Mesenchymal stem cell (in vitro differentiated cells and primary cell): ENCODE measurements around the gene PITPNM2.

ENCODE experiments used
- DNase-seq: peaks from one replicate; pipeline ENCODE4 v3.0.0-alpha.2; 2013
- H2AFZ ChIP-seq: one replicate; pipeline ENCODE4 v1.6.1; 2013; ENCODE audit warnings: low read depth, mild to moderate bottlenecking, control low read depth, inconsistent platforms, low read length, moderate library complexity
- H2AK5ac ChIP-seq: 2 replicates; pipeline ENCODE4 v1.6.1; 2013; ENCODE audit warnings: low read length, moderate library complexity, mild to moderate bottlenecking, inconsistent platforms; ENCODE audit not compliant: severe bottlenecking
- H2BK120ac ChIP-seq: one replicate; pipeline ENCODE4 v1.6.1; 2013; ENCODE audit warnings: low read depth, mild to moderate bottlenecking, inconsistent platforms, low read length, moderate library complexity
- H2BK12ac ChIP-seq, 2 experiments: one replicate each; pipeline ENCODE4 v1.6.1; 2013; ENCODE audit warnings: inconsistent platforms in 2 of 2, low read length in 2 of 2, mild to moderate bottlenecking in 2 of 2, moderate library complexity in 2 of 2, control low read depth in 1 of 2
- H2BK15ac ChIP-seq: one replicate; pipeline ENCODE4 v1.6.1; 2013; ENCODE audit warnings: mild to moderate bottlenecking, low read depth, inconsistent platforms; ENCODE audit not compliant: poor library complexity, severe bottlenecking
- H2BK5ac ChIP-seq: 2 replicates; pipeline ENCODE4 v1.6.1; 2013; ENCODE audit warnings: low read depth, mild to moderate bottlenecking, low read length, control low read depth, inconsistent platforms; ENCODE audit not compliant: poor library complexity, severe bottlenecking
- H3K14ac ChIP-seq, 2 experiments: one replicate each; pipeline ENCODE4 v1.6.1; 2013; ENCODE audit warnings: inconsistent platforms in 2 of 2, low read length in 2 of 2, control low read depth in 1 of 2, mild to moderate bottlenecking in 1 of 2, moderate library complexity in 1 of 2
- H3K18ac ChIP-seq, 2 experiments: one replicate each; pipeline ENCODE4 v1.6.1; 2013; ENCODE audit warnings: inconsistent platforms in 2 of 2, low read length in 2 of 2, control low read depth in 1 of 2, low read depth in 1 of 2, mild to moderate bottlenecking in 1 of 2
- H3K23ac ChIP-seq, 2 experiments: one replicate each; pipeline ENCODE4 v1.6.1; 2013; ENCODE audit warnings: inconsistent platforms in 2 of 2, low read length in 2 of 2, mild to moderate bottlenecking in 2 of 2, moderate library complexity in 2 of 2, control low read depth in 1 of 2
- H3K27ac ChIP-seq: 2 replicates; pipeline ENCODE4 v1.5.1; 2013; ENCODE audit warnings: mild to moderate bottlenecking, moderate library complexity, low read length, control low read depth, inconsistent platforms; ENCODE audit not compliant: poor library complexity, severe bottlenecking
- H3K27me3 ChIP-seq, 2 experiments: 2 replicates each; pipeline versions ENCODE4 v1.6.1 to v1.7.0; 2013; ENCODE audit warnings: low read length in 2 of 2, mild to moderate bottlenecking in 2 of 2, moderate library complexity in 2 of 2, control low read depth in 1 of 2, inconsistent platforms in 1 of 2; ENCODE audit not compliant: control insufficient read depth in 1 of 2, insufficient read depth in 1 of 2
- H3K36me3 ChIP-seq, 2 experiments: 2 replicates each; pipeline versions ENCODE4 v1.6.1 to v1.7.0; 2013; ENCODE audit warnings: low read length in 2 of 2, control low read depth in 1 of 2, inconsistent platforms in 1 of 2, low read depth in 1 of 2, mild to moderate bottlenecking in 1 of 2; ENCODE audit not compliant: insufficient read depth in 2 of 2, control insufficient read depth in 1 of 2
- H3K4ac ChIP-seq, 2 experiments: one replicate each; pipeline ENCODE4 v1.6.1; 2013; ENCODE audit warnings: inconsistent platforms in 2 of 2, low read length in 2 of 2, mild to moderate bottlenecking in 2 of 2, moderate library complexity in 2 of 2, control low read depth in 1 of 2, low read depth in 1 of 2
- H3K4me1 ChIP-seq: 2 replicates; pipeline ENCODE4 v1.6.1; 2013; ENCODE audit warnings: low read depth, low read length, control low read depth; ENCODE audit not compliant: control insufficient read depth, insufficient read depth
- H3K4me2 ChIP-seq: 2 replicates; pipeline ENCODE4 v1.6.1; 2013; ENCODE audit warnings: low read length, mild to moderate bottlenecking, inconsistent platforms; ENCODE audit not compliant: poor library complexity, severe bottlenecking
- H3K4me3 ChIP-seq, 2 experiments: 2 replicates each; pipeline versions ENCODE4 v1.5.1 to v1.7.0; 2013; ENCODE audit warnings: low read length in 2 of 2, mild to moderate bottlenecking in 2 of 2, control low read depth in 1 of 2, low read depth in 1 of 2; ENCODE audit not compliant: insufficient read depth in 1 of 2
- H3K79me1 ChIP-seq: replicated peaks from 2 replicates; pipeline ENCODE4 v1.6.1; 2013; ENCODE audit warnings: mild to moderate bottlenecking, control low read depth, low read length, inconsistent platforms; ENCODE audit not compliant: poor library complexity, severe bottlenecking
- H3K9ac ChIP-seq: 2 replicates; pipeline ENCODE4 v1.7.0; 2013; ENCODE audit warnings: mild to moderate bottlenecking, low read length, moderate library complexity
- H3K9me3 ChIP-seq: 2 replicates; pipeline ENCODE4 v1.7.0; 2013; ENCODE audit warnings: mild to moderate bottlenecking, low read length; ENCODE audit not compliant: control insufficient read depth
- H4K8ac ChIP-seq: one replicate; pipeline ENCODE4 v1.6.1; 2013; ENCODE audit warnings: inconsistent platforms, mild to moderate bottlenecking, low read length, moderate library complexity
- H4K91ac ChIP-seq: one replicate; pipeline ENCODE4 v1.6.1; 2013; ENCODE audit warnings: mild to moderate bottlenecking, low read length, inconsistent platforms
- WGBS: methylation state at CpG from one replicate; pipeline ENCODE4 v1.1.7; 2013; ENCODE audit warnings: mixed read lengths; 5-methylcytosine and 5-hydroxymethylcytosine counted together

The PITPNM2 gene

GRCh38 chr12:123135688-123136087 is 15.2 kb downstream of the PITPNM2 start:
- 88% methylated on average over 7 of the region's 8 CpGs for WGBS

DNA sequence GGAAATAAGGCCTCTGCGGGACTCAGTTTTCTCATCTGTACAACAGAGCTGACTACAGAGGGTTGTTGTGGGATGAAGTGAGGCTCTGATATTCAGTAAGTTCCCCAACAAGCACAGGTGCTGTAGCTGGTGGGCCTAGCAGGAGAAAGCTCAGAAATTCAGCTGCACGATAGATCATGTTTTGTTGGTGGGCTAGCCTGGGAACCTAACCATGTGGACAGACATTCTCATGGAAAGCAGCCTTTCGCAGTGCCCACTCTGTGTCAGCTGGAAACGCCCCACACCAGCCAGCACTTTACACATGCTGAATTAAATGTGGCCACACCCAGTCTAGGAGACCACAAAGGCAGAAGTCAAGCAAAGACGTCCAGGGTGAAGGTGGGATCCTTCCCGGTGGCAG is 16.1 kb downstream of the PITPNM2 start:
- peak overlapping the region in 1 of 2 experiments; percentile 38 for H3K4ac ChIP-seq
- H2BK15ac ChIP-seq = no peak overlapping the region
- H3K27ac ChIP-seq = no peak overlapping the region
- no peak overlapping the region for H2AFZ ChIP-seq
- DNase-seq = no peak
- no peak overlapping the region for H4K8ac ChIP-seq
- peaks cover 13% of the 10 kb centered on the region for H3K4me1 ChIP-seq
- no peak overlapping the region for H2BK120ac ChIP-seq
- no peak overlapping the region for H3K9ac ChIP-seq
- no peaks in the 10 kb centered on the region for H3K9me3 ChIP-seq
- no peak overlapping the region for H3K23ac ChIP-seq
- no peak overlapping the region for H2AK5ac ChIP-seq
- peaks cover 0 to 3% of the 10 kb centered on the region in 2 experiments for H3K36me3 ChIP-seq
- no peak overlapping the region for H3K4me3 ChIP-seq
- H3K18ac ChIP-seq = no peak overlapping the region
- H2BK5ac ChIP-seq = peak overlapping the region; percentile 35
- no peak overlapping the region for H3K14ac ChIP-seq
- H2BK12ac ChIP-seq = no peak overlapping the region
- no peak overlapping the region for H3K4me2 ChIP-seq
- H3K27me3 ChIP-seq = no peaks in the 10 kb centered on the region
- peaks cover 32% of the 10 kb centered on the region for H3K79me1 ChIP-seq
- 100% methylated on average over 5 of the region's 6 CpGs for WGBS
- H4K91ac ChIP-seq = no peak overlapping the region

More at GRCh38 chr12:123135688-123136087, 15.2 kb downstream of the PITPNM2 start:
- no peak overlapping the region for H3K14ac ChIP-seq
- peaks cover 0 to 3% of the 10 kb centered on the region in 2 experiments for H3K36me3 ChIP-seq
- H4K8ac ChIP-seq = no peak overlapping the region
- peaks cover 21% of the 10 kb centered on the region for H3K4me1 ChIP-seq
- H3K18ac ChIP-seq = no peak overlapping the region
- H2BK120ac ChIP-seq = no peak overlapping the region
- no peaks in the 10 kb centered on the region for H3K9me3 ChIP-seq
- no peak overlapping the region for H3K27ac ChIP-seq
- H3K23ac ChIP-seq = no peak overlapping the region
- H3K79me1 ChIP-seq = peaks cover 29% of the 10 kb centered on the region
- no peak overlapping the region for H4K91ac ChIP-seq
- no peak overlapping the region for H2AK5ac ChIP-seq
- no peak overlapping the region for H2AFZ ChIP-seq
- no peak overlapping the region for H2BK5ac ChIP-seq
- H3K4me2 ChIP-seq = no peak overlapping the region
- no peak overlapping the region for H3K4me3 ChIP-seq
- H2BK15ac ChIP-seq = no peak overlapping the region
- H2BK12ac ChIP-seq = no peak overlapping the region
- no peaks in the 10 kb centered on the region for H3K27me3 ChIP-seq
- H3K9ac ChIP-seq = no peak overlapping the region
- DNase-seq = no peak
- no peak overlapping the region for H3K4ac ChIP-seq

DNA sequence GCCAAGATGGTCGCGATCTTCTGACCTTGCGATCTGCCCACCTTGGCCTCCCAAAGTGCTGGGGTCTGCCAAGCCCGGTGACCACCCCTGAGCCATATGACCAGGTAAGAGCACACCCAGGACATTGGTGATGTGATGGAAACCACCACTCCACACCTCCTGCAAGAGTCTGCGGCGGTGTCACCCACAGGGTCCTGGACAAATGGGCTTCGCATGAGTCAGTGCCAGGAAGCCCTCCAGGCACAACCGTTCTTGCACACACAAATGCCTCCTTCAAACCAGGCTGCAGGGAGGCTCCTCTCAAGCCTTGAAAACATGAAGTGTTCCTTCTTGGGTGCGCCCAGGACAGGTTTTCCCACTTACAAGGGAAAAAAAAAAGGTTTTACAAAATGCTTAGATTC is 16.6 kb downstream of the PITPNM2 start:
- H3K23ac ChIP-seq = no peak overlapping the region
- H3K79me1 ChIP-seq = peaks cover 30% of the 10 kb centered on the region
- H2BK12ac ChIP-seq = peak overlapping the region in 1 of 2 experiments; percentile 11
- H3K4me2 ChIP-seq = no peak overlapping the region
- no peak overlapping the region for H3K9ac ChIP-seq
- H3K14ac ChIP-seq = no peak overlapping the region
- no peak overlapping the region for H3K27ac ChIP-seq
- H4K91ac ChIP-seq = no peak overlapping the region
- peaks cover 0 to 3% of the 10 kb centered on the region in 2 experiments for H3K36me3 ChIP-seq
- 95% methylated on average over 9 of the region's 9 CpGs for WGBS
- H3K4me3 ChIP-seq = no peak overlapping the region
- H3K4ac ChIP-seq = no peak overlapping the region
- H2AK5ac ChIP-seq = peak overlapping the region; percentile 74
- no peaks in the 10 kb centered on the region for H3K9me3 ChIP-seq
- H2BK5ac ChIP-seq = no peak overlapping the region
- H2BK15ac ChIP-seq = no peak overlapping the region
- no peak overlapping the region for H2BK120ac ChIP-seq
- DNase-seq = no peak
- H4K8ac ChIP-seq = no peak overlapping the region
- no peak overlapping the region for H3K18ac ChIP-seq
- H3K27me3 ChIP-seq = no peaks in the 10 kb centered on the region
- peaks cover 12% of the 10 kb centered on the region for H3K4me1 ChIP-seq
- no peak overlapping the region for H2AFZ ChIP-seq

DNA sequence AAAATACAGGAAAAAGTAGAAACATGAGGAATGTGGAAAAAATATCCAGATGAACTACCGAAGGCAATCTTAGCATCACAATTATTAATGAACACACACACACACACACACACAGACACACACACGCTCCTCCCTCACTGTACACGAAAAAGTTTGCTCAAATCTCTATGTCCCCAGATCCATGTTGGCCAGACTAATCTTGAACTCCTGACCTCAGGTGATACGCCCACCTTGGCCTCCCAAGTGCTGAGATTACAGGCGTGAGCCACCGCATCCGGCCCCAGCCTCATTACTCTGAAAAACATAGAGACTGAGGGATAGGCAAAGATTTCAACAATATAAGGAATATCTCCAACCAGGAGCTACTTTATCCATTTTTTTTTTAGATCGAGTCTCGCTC is 17.2 kb downstream of the PITPNM2 start:
- Histone ChIP-seq H3K23ac (no peak overlapping the region), H3K4ac (no peak overlapping the region), H3K9ac (no peak overlapping the region), H2AFZ (no peak overlapping the region), H3K4me3 (no peak overlapping the region), H2AK5ac (no peak overlapping the region), H3K4me2 (no peak overlapping the region), H2BK15ac (no peak overlapping the region), H2BK5ac (no peak overlapping the region), H3K4me1 (peaks cover 12% of the 10 kb centered on the region), H2BK12ac (no peak overlapping the region), H3K36me3 (peaks cover 0 to 3% of the 10 kb centered on the region in 2 experiments), H2BK120ac (no peak overlapping the region), H3K18ac (no peak overlapping the region), H3K27ac (no peak overlapping the region), H3K79me1 (peaks cover 32% of the 10 kb centered on the region), H4K8ac (no peak overlapping the region), H3K27me3 (no peaks in the 10 kb centered on the region), H3K9me3 (no peaks in the 10 kb centered on the region), H4K91ac (no peak overlapping the region), H3K14ac (no peak overlapping the region)
- DNase-seq = no peak
- WGBS = 96% methylated on average over 9 of the region's 9 CpGs
